ENCODE measurements around the gene ARHGAP31. TPM values are rescaled to one million over a fixed set of nuclear protein-coding genes. Genes with fewer than 3 reads are reported as not detected.

ARHGAP31 gene
- total RNA-seq, 2 donors from 2014 or later, result 6.5 to 8.9 TPM

DNA sequence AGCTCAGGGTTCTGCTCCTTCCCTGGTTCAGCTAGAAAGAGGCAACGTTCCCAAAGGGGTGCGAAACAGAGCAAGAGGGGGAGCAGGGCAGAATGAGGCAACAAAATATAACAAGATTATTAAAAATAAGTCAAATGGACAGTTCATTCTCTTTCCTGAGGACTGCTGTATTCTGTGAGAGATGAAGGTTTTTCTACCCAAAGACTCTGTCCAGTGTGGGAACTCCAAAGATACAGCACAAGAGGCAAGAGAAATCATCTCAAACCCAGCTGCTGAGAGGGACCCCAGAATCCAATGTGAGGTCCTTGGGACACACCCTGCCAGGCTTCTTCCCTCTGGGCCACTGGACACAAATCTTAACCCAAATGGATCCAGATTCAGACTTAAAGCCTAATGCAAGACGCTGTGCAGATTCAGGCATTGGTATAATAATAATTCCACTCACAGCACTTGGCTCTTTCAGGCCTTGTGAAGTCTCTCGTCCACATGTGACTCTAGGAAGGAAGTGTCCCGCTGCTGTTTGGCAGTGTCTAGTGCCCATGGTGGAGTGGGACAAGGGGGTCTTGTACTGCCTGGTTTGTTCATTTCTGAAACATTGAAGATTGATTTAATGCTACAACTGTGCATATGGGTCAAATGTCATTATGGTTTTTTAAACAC is 14.5 kb upstream of the ARHGAP31 start:
- DNase-seq, result no peak
- no peak overlapping the region for H3K4me3 ChIP-seq
- no peaks in the 10 kb centered on the region for H3K9me3 ChIP-seq
- no peaks in the 10 kb centered on the region for H3K36me3 ChIP-seq
- intact Hi-C loops (cut with DNase I), result loop anchor here (10.0 kb wide), 1 partner anchor 405 kb away; no protein-coding TSS in a partner anchor
- TF ChIP-seq, protein P1, sequence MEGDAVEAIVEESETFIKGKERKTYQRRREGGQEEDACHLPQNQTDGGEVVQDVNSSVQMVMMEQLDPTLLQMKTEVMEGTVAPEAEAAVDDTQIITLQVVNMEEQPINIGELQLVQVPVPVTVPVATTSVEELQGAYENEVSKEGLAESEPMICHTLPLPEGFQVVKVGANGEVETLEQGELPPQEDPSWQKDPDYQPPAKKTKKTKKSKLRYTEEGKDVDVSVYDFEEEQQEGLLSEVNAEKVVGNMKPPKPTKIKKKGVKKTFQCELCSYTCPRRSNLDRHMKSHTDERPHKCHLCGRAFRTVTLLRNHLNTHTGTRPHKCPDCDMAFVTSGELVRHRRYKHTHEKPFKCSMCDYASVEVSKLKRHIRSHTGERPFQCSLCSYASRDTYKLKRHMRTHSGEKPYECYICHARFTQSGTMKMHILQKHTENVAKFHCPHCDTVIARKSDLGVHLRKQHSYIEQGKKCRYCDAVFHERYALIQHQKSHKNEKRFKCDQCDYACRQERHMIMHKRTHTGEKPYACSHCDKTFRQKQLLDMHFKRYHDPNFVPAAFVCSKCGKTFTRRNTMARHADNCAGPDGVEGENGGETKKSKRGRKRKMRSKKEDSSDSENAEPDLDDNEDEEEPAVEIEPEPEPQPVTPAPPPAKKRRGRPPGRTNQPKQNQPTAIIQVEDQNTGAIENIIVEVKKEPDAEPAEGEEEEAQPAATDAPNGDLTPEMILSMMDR (IDR thresholded peaks at IDR 0.05), result no peak
- H3K27me3 ChIP-seq, result no peaks in the 10 kb centered on the region
- no peak overlapping the region for H3K27ac ChIP-seq
- no peaks in the 10 kb centered on the region for H3K4me1 ChIP-seq
- H3K9ac ChIP-seq (ENCODE audit: low read depth in 2 of 2, low read length in 2 of 2), result no peak overlapping the region

DNA sequence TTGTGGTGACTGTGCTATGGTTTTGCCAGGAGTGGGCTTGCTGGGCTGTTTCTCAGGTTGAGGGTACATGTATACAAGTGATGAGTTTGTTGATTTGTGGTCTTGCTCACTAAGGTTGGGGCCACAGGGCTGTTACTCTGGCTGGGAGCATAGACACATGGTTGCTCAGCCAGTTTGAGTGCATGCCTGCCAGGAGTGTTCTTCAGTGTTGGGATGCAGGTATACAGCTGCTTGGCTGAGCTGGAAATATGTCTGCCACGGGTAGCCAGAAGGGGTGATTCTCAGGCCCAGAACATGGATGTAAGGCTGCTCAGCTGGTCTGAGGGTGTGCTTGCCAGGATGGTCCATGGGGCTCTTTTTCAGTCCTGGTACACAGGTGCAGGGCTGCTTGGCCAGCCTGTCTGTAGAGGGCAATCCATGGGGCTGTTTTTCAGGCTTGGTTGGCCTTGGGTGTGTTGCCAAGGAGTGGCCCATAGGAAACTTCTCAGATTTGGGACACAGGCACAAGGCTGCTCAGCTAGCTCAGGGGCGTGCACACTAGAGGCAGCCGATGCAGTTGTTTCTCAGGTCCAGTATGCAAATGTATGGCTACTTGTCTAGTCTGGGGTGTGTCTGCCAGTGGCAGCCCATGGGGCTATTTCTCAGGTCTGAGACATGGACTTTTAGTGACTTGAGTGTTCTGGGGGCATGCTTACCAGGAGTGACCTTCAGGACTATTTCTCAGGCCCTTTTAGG is 5.3 kb upstream of the ARHGAP31 start:
- intact Hi-C loops (cut with DNase I), result no loop called here
- Histone ChIP-seq H3K9me3 (no peaks in the 10 kb centered on the region), H3K27ac (no peak overlapping the region), H3K4me3 (no peak overlapping the region), H3K9ac (ENCODE audit: low read depth in 2 of 2, low read length in 2 of 2) (no peak overlapping the region), H3K4me1 (no peaks in the 10 kb centered on the region), H3K36me3 (no peaks in the 10 kb centered on the region), H3K27me3 (no peaks in the 10 kb centered on the region)
- TF ChIP-seq, protein P1 (IDR thresholded peaks at IDR 0.05), result no peak
- no peak for DNase-seq

DNA sequence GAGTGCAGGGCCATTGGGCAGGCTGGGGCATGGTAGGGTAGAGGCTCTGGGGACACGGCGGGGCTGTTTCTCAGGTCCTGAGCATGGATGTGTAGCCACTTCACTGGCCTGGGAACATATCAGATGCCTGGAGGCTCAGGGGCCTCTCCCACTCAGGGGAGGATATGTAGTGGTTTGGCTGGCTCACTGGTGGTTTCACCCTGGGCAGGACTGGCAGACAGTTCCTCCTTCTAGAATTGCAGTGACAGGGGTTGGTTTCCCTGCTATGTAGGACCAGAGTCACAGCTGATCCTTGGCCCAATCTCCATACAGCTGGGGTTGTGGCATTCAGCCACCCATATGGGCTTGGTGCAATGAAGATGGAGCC is 4.8 kb upstream of the ARHGAP31 start:
- intact Hi-C loops (cut with DNase I), result no loop called here
- H3K9me3 ChIP-seq, result no peaks in the 10 kb centered on the region
- H3K4me1 ChIP-seq, result no peaks in the 10 kb centered on the region
- TF ChIP-seq, protein P1 (IDR thresholded peaks at IDR 0.05), result no peak
- no peak for DNase-seq
- no peak overlapping the region for H3K27ac ChIP-seq
- no peak overlapping the region for H3K4me3 ChIP-seq
- no peaks in the 10 kb centered on the region for H3K27me3 ChIP-seq
- H3K9ac ChIP-seq (ENCODE audit: low read depth in 2 of 2, low read length in 2 of 2), result no peak overlapping the region
- no peaks in the 10 kb centered on the region for H3K36me3 ChIP-seq

- Histone ChIP-seq H3K27me3 (no peaks in the 10 kb centered on the region), H3K9me3 (no peaks in the 10 kb centered on the region), H3K4me3 (no peak overlapping the region), H3K4me1 (no peaks in the 10 kb centered on the region), H3K36me3 (no peaks in the 10 kb centered on the region), H3K27ac (no peak overlapping the region), H3K9ac (ENCODE audit: low read depth in 2 of 2, low read length in 2 of 2) (no peak overlapping the region)
- DNase-seq, result no peak
- intact Hi-C loops (cut with DNase I), result no loop called here
- TF ChIP-seq, protein P1 (IDR thresholded peaks at IDR 0.05), result no peak
Observed at GRCh38 chr3:119290613-119291012, 3.6 kb upstream of the ARHGAP31 start.

DNA sequence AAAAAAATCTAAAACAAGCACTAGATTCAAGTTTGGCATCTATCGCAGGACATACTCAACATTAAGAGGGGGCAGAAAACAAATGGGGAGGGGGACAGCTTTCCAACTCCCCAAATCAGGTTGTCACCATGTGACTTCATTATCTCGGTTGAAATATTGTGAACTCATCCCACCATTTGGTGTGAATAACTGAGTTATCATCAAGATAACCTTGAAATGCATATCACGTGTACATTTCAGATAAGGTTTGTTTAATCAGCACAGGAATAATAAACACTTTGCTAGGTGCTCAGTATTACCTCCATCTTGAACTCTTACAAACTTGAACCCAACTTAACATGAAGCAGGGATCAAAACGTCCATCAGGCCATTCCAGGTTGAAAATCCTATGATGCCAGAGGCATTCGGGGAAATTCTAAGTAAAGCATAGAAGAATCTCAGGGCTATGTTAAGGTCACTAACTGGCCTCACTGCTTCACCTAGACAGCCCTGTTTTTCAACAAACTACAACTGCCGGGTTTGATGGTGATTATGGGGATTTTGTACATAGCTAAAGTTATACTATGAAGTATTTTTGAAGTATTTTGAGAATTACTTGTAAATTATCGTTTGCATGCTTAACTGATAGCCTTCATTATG is 3.0 kb upstream of the ARHGAP31 start:
- TF ChIP-seq, protein P1 (IDR thresholded peaks at IDR 0.05), result no peak
- H3K27ac ChIP-seq, result no peak overlapping the region

More for the DNA sequence above, 3.0 kb upstream of the ARHGAP31 start:
- no peaks in the 10 kb centered on the region for H3K4me1 ChIP-seq
- H3K9ac ChIP-seq (ENCODE audit: low read depth in 2 of 2, low read length in 2 of 2), result no peak overlapping the region
- H3K9me3 ChIP-seq, result no peaks in the 10 kb centered on the region
- H3K27me3 ChIP-seq, result no peaks in the 10 kb centered on the region
- H3K36me3 ChIP-seq, result no peaks in the 10 kb centered on the region
- intact Hi-C loops (cut with DNase I), result no loop called here
- no peak for DNase-seq
- no peak overlapping the region for H3K4me3 ChIP-seq

All from colonic mucosa (tissue), 4 donors.